ENCODE measurements around the gene PTPRJ.

GRCh38 chr11:48017105-48017830 is 36.9 kb downstream of the PTPRJ start:
- TF ChIP-seq TAF1 (IDR thresholded peaks at IDR 0.05; ENCODE audit: borderline replicate concordance, low read depth, low read length): no peak
- no peak for TF ChIP-seq POLR2AphosphoS5 (IDR thresholded peaks at IDR 0.05; ENCODE audit: low read depth, low read length)

Measured in GM12892 (cell line).